ENCODE results near the gene AFF2.

The AFF2 gene

DNA sequence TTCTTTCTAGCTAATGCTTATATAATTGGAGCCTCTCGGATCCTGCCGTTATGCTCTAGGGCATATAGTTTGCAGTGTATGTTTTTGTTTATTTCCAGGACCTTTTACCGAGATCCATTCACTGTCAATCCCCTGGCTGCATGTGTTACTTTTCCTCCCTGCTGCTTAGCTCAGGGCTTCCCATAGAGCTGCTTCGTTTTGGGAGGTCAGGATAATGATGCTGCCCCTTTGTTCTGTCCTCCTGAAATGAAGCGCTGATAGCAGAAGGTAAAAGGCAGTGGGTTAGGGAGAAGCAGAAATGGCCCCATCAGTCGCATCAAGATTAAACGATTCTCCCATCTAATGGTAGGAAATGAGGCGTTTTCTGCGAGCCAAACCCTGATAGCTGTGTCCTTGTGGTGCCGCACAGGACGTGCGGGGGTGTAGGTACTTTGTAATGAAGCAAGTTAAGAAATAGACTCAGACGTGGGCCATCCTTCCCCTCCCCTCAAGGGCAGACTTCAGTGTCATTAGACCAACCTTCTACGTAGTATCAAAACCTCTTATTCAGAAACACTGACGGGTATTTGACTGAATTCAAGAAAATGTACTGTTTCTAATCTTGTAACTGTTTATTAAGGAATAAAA lies 37.3 kb downstream of the AFF2 start:
- no peak for DNase-seq

- no peak for DNase-seq
Measured at GRCh38 chrX:148538582-148538981, 38.2 kb downstream of the AFF2 start.

DNA sequence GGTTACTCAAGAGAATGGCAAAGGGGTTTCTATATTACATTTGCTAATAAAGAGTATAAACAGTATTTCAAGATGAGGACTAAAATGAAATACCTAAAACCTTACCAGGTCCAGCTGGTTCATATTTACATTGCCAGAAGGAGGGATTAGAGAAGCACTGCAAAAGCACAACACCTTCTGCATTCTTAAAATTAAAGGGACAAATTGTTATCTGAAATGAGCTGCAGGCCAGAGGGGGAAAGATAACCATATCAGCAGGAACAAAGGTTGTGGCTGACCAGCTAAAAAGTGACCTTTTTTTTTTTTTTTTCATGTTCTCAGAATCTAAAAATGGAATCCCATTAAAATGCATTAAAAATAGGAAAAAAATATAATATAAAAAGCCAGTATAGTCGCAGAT lies 39.7 kb downstream of the AFF2 start:
- no peak for DNase-seq

DNA sequence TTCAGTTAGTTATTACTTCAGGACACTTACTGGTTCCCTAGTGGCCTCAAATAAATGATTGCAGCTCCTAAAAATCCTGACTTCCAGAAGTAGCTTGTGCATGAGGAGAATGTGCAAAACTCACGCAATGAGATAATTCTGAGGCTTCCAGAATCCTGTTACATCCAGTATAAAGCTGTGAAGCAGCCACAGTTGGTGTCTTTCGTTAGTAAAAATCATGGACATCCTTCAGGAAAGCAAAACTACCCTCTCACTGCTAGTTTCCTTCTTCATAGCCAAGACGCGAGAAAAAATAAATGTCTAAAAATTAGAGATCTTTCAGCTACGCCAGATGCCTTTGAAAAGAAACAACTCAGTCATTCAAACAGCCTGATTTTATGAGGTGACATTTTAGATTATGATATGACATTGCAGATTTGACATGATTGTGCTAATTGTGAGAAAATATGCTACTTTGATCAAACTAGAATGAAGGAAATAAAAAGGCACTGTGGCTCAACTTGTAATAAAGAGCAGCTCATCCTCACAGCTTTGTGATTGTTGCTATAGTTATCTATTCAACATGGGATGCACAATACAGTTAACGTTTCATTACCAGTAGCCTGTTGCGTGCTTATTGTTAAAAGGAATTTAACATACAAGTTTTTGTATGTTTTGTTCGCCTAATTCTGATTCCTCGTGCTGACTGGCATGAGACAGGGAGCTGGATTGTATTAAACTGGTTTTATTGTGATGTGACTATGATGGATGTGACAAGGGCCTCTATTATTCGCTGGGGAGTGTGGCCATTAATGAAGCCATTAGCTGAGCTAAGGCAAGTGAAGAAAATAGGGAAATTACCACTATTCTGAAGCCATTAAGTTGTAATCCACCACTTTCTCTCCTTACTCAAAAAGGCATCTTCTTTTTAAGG lies 40.5 kb downstream of the AFF2 start:
- DNase-seq, result no peak

- no peak for DNase-seq
Measured at GRCh38 chrX:148541584-148541940, 41.1 kb downstream of the AFF2 start.

DNA sequence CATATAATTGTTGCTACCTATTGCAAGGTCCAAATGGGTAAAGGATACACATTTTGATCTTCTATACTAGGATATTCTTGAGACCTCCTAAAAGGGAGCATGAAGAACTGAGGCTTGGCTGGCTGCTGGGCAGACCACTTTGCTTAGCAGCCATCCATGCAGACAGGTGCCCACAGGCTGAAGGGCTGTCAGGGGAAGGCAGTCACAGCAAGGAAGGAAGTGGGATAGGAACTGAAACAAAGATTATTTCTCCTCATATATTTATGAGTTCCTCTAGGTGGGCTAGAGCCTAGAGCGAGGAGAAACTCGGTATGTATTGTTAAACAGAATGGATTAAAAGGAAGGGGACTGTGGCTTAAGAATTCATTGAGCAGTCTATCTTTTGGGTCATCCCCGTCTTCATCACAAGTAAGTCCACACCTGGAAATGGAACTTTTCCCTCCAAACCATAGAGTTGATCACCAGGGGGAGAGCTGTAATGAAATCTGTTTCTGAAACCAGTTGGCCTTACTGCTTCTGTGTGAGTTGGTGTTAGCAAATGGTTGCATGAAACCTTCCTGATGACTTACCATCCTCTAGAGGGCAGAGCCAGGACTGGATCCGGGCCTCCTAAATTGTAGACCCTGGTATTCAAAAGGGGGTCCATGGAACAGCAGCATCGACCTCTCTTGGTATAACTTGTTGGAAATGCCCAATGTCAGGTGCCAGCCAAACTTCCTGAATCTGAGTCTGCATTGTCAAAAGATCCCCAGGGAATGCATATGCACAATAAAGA lies 42.3 kb downstream of the AFF2 start:
- DNase-seq, result no peak

GRCh38 chrX:148552775-148553174 lies 52.4 kb downstream of the AFF2 start:
- DNase-seq, result no peak

DNA sequence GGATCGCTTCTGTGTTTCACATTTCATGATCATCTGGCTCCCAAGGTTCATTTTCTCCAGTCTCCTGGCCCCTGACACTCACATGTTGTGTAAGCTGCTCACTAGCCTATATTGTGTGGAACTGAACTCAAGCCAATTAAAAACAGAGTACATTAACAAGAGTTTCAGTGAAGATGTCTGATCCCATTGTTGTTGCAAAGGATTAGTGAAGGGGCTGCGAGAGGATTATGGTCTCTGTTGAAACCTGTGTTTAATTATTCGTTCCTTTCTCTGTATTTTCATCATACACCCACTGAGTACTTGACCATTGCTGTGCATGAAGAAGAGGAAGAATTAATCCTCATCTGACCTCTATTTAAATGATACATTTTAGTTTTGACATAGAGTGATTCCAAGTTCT lies 54.7 kb downstream of the AFF2 start:
- DNase-seq, result no peak

DNA sequence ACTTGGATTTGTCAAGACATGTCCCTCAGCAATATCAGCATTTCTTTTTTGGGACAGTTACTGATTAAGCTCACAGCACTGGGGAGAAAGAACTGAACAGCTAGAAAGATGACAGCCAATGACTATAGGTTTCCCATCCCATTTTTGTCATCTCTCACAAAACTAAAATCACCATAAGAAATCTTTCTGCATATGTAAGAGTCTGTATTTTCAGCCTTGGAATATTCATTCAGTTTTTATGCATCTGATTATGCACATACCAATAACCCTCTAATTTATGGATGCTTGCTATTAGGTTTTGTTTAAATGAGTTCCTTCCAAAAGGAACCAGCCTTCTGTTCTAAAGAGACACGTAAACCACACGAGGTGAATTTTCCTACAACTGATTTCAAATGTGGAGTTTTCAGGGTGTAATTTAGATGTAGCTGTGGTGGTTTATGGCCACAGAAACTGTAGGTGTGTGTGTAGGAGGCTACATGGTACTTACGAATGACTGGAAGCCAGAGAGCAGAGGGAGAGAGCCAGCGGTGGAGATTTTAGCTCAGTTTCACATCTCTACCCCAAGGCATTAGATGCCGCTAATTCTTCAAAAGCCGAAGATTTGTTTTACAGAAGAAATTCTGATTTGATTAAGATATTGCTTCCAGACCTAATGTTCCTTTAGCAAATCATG lies 55.3 kb downstream of the AFF2 start:
- no peak for DNase-seq

GRCh38 chrX:148556498-148556897 lies 56.1 kb downstream of the AFF2 start:
- no peak for DNase-seq

DNA sequence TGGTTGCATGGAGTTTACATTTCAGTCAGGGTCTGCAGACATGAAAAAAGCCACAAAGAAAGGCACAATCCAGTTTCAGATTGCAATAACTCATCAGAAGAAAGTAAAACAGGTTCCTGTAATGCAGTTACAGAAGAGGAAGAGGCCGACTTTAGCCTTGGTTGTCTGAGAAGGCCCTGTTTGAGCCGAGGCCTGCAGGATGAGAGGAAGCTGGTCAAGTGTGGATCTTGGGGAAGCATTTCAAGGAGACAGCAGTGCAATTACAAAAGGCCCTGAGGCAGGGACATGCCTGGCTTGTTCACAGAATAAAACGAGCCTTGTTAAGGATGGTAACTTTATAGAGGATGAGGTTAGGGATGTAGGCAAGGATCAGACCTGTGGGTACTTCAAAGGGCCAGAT lies 62.4 kb downstream of the AFF2 start:
- no peak for DNase-seq

DNA sequence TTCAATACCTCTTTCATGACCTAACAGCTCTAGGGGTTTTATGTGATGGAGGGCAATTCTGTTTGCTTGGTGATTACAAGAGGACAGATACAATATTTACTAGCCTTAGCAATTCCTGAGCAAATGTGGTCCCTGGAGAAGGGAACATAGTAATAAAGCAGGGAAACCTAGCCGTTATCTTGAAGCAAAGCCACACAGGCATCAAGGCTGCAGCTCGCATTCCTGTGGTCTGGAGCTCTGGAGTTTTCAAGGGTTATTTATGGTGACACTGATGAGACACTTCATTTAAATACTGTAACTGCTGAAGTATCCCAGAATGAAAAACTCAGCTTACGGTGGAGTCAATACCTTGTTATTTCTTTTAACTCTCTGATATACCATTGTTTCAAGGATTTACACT lies 66.8 kb downstream of the AFF2 start:
- DNase-seq, result no peak

GRCh38 chrX:148567779-148568178 lies 67.4 kb downstream of the AFF2 start:
- no peak for DNase-seq

- DNase-seq, result no peak
Measured at GRCh38 chrX:148568763-148569162, 68.3 kb downstream of the AFF2 start.

- DNase-seq, result no peak
Measured at GRCh38 chrX:148572337-148572736, 71.9 kb downstream of the AFF2 start.

DNA sequence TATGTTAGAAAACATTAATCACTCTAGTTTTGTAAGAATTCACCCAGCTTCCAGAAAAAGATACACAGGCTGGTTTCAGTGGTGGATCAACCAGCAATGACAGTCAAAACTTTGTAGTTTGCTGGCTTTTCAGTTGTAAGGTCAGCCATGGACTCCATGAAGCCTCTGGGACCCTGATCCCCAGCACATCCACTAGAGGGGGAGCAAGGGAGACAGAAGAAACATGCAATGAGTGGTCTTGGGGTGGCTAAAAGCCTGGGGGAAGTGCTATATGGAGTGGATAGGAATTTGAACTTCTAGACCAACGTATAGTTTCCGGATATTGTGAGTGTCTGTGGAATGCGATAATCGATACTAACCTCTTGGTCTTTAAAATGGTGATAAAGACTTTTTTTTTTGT lies 72.7 kb downstream of the AFF2 start:
- no peak for DNase-seq

- no peak for DNase-seq
Measured at GRCh38 chrX:148574237-148574973, 74.0 kb downstream of the AFF2 start.

DNA sequence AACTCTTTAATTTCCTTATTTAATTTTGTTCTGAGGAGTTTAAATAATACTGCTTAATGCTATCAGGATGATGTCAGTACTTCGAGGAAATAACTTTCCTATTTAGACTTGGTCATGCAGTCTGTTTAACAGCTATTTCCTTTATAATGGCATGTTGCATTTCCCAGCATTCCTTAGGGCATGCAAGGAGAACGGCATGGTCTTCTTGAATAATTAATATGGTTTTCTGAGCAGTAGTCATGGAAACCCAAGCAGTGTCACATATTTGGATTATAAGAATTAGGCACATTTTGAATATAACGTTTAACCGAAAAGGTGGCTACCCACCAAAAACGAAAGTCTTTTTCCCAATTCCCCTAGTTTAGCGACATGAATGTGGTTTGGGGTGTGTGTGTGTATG lies 76.0 kb downstream of the AFF2 start:
- DNase-seq, result no peak

DNA sequence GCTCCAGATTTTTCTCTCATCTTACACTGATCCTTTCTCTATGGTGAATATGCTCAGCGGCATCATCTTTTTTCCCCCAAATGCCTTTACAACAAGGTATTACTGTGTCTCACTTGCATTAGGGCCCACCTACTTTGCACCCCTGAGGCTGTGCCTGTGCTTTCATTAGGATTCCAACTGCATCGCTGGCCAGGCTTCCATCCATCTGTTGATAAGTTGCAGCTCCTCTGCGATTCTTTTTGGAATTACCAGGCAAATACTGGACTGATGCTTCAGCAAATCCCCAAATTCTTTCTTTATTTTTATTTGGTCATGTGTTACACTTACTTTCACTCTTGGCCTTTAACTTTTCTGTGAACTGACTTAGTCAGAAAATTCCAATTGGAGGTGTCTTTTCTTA lies 77.3 kb downstream of the AFF2 start:
- DNase-seq, result no peak

DNA sequence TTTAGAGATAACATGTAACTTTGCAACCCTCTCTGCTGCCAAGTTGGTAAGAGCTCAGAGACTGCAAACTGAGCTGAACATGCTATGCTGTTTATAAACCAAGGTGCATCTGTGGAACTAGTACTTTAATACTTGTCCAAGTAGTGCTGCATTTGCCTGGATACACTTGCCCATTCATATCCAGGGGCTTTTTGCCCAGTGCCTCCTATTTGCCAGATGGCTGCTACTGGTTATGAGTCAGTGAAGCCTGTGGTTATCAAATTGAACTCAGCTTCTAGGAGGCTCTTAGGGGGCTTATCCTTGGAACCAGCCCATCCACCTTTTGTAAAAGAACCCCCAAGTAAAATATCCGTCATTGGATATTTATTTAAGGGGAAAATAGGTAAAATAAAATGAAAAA lies 79.6 kb downstream of the AFF2 start:
- DNase-seq, result no peak

GRCh38 chrX:148582353-148582752 lies 81.9 kb downstream of the AFF2 start:
- no peak for DNase-seq

DNA sequence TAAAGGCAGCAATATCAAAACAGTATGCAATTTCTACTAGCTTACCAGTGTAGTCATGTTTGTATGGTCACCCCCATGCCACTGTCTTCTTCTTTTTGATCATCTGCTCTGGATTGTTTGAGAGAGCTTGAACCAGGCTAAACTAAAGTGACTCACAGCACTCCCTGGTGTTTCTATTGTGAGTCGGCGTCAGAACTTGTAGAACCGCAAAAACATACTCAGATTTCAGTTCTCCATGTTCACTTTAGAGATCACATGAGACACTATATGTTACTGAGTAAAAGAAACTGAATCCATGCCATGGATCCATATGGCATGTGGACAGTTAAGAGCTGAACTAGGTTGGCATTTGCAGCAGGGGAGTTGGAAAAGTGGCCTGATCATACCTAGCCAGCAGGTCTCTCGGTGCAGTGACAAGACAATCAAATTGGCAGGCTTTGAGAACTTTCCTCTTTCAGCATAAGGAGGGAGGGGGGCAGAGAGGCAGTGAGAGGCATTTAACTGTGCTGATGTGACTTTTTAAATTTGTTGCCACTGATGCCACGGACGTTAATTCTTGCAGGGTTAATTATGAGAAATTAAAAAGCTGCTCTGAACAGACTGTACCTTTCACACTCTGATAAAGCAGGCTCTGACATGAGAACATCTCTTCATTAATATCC lies 88.4 kb downstream of the AFF2 start:
- DNase-seq, result no peak
